Measurements from ENCODE around the gene ARMH4.

The ARMH4 gene

DNA sequence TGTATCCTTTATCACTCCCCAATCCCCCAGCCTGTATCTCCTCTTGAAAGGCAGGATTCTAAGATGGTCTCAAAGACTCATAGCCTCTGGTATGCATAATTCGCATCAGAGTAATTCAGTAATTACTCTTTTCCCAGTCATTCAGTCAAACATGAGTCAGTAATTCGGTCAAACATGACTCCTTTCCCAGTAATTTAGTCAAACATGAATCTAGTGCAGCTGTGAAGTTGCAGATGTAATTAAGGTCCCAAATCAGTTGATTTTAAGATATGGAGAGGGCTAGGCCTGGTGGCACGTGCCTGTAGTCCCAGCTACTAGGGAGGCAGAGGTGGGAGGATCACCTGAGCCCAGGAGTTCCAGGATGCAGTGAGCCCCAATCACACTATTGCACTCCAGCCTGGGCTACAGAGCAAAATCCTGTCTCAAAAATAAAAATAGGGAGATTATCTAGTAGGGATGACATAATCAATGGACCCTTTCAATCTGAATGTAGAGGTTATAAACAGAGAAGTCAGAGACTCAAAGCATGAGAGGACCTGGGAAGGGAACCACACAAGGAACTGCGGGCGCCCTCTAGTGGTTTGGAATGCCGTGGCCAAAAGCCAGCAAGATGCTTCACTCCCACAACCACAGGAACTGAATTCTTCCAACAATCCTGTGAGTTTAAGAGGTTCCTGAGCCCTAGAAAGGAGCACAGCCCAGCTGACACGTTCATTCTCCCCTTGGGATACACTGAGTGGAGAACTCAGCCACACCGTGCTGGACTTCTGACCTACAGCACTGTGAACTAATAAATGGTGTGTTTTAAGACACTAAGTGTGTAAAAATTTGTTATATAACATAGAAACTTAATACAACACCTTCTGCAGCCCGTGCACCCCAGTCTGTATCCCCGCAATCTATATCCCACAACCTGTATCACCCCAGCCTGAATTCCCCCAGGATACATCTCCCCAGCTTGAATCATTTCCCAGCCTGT lies 14.3 kb upstream of the ARMH4 start:
- DNase-seq (ENCODE audit: low read depth): peak; percentile 21
- H3K4me3 ChIP-seq (ENCODE audit: low read depth, low read length): no peak overlapping the region
- TF ChIP-seq, protein P1, sequence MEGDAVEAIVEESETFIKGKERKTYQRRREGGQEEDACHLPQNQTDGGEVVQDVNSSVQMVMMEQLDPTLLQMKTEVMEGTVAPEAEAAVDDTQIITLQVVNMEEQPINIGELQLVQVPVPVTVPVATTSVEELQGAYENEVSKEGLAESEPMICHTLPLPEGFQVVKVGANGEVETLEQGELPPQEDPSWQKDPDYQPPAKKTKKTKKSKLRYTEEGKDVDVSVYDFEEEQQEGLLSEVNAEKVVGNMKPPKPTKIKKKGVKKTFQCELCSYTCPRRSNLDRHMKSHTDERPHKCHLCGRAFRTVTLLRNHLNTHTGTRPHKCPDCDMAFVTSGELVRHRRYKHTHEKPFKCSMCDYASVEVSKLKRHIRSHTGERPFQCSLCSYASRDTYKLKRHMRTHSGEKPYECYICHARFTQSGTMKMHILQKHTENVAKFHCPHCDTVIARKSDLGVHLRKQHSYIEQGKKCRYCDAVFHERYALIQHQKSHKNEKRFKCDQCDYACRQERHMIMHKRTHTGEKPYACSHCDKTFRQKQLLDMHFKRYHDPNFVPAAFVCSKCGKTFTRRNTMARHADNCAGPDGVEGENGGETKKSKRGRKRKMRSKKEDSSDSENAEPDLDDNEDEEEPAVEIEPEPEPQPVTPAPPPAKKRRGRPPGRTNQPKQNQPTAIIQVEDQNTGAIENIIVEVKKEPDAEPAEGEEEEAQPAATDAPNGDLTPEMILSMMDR (IDR thresholded peaks at IDR 0.05; ENCODE audit: low read depth, low read length, missing control alignments): peak; percentile 95

DNA sequence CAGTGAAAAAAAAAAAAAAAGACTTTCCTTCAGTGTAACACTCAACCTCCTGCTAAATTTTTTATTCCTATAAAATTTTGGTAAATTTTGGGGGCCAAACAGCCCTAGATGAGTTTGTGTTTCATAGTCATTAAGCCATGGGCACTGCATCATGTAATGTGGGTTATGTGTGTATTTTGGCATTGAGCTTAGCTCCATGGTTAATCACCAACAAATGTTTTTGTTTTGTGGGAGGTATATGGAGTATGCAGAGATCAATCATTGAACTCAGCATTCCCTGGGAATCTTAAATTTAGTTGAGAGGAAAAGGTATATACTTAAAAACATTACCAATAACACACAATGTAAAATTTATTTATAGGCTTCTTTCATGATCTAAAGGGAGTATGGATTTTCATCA lies 8.5 kb upstream of the ARMH4 start:
- TF ChIP-seq, protein P1 (IDR thresholded peaks at IDR 0.05; ENCODE audit: low read depth, low read length, missing control alignments): no peak
- no peak for DNase-seq (ENCODE audit: low read depth)

DNA sequence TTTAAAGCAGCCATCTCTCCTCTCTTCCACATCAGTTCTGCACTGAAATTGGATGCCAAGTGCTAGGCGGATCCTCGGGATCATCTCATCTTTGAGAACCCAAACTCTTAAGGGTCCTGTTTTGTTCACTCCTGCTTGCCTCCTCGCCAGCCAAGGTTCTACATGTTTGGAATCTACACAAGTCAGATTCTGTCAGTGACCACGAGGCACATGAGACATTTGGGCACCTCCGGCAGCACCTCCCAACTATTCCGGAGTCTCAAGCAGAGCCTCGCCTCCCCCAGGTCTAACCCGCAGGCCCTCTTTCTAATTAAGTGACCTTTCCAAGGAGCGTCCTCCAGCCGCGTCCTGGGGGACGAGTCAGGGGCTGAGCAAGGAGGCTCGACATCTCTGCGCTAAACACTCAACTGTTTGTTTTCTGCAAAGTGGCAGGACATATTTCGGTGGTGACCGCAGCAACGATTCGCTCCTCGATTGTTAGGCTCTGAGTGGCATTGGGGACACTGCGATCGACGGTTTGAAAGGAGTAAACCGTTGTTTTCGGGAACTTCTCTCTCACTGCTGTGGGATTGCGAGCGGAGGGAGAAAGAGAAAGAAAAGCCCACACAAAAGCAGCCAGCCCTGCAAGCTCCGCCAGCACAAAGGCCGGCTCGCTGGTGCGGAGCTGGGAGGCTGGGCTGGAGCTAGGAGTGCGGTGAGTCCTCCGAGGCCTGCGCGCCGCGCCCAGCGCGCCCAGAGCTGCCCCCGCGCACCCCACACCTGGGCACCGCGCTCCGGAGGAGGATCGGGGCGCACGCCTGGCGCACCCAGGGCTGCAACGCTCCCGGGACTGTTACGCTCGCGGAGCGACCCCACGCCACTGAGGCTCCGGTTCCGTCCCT lies 640 bp downstream of the ARMH4 start:
- H3K4me3 ChIP-seq (ENCODE audit: low read depth, low read length): peak overlapping the region; percentile 61
- DNase-seq (ENCODE audit: low read depth): no peak
- TF ChIP-seq, protein P1 (IDR thresholded peaks at IDR 0.05; ENCODE audit: low read depth, low read length, missing control alignments): no peak

More for the DNA sequence above, 8.5 kb upstream of the ARMH4 start:
- no peak overlapping the region for H3K4me3 ChIP-seq (ENCODE audit: low read depth, low read length)

DNA sequence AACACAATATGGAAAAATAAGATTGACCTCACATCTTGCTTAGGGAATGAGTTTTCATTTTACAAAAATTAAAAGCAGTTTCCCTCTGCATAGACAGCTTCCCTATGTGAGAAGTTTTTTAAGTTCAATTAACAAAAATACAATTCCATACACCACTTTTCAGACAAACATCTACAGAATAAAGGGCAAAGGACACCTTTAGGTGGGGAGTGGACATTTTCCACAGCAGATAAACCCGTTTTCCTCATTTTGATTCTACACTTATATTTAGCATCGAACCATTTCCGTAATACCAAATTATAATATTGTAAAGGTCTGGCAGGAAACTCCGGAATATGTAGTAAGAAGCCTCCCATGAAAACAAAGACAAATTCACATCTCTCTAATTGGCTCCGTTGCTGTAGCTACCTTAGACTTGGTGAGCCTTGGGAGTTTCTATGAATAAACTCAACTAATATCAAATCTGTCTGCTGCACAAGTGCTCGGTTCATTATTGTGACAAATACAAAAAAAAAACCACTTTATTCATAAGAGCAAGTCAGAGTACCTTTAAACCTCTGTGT lies 1.7 kb downstream of the ARMH4 start:
- no peak overlapping the region for H3K4me3 ChIP-seq (ENCODE audit: low read depth, low read length)
- DNase-seq (ENCODE audit: low read depth): no peak
- TF ChIP-seq, protein P1 (IDR thresholded peaks at IDR 0.05; ENCODE audit: low read depth, low read length, missing control alignments): no peak

DNA sequence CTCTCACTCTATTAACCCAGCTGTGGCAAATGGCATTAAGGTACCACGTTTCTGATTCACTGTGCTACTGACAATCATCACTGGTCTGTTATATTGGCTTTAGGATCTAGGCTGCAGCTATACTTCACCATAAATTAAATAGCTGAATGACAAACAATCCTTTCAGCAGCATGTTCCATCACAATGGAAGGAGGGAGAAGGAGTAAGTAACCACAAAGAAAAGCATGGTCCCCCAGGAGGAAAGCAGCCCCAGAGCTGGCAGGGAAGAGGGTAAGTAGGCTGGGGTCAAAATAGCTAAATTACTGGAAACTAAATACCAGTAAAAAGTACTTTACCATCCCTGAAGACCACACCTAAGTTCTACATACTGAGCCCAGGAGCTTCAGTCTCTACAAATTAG lies 2.8 kb downstream of the ARMH4 start:
- TF ChIP-seq, protein P1 (IDR thresholded peaks at IDR 0.05; ENCODE audit: low read depth, low read length, missing control alignments): no peak
- DNase-seq (ENCODE audit: low read depth): no peak
- H3K4me3 ChIP-seq (ENCODE audit: low read depth, low read length): no peak overlapping the region

DNA sequence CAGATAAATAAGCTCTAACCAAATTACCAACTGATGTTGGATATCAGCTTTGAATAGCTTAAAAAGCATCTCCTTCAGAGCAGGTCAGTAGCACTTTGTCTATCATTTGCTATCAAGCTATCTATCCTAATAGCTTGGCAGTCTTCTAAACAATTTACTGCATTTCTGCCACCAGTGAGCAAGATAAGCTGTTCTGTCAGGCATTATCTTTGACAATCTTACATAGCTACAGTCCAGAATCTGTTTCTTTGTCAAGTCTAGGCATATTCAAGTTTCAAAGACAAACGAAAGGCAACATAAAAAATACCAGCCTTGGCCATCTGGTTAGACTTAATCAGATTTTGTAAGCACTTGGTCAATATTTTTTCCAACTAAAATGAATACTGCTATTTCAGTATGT lies 5.6 kb downstream of the ARMH4 start:
- DNase-seq (ENCODE audit: low read depth): no peak
- TF ChIP-seq, protein P1 (IDR thresholded peaks at IDR 0.05; ENCODE audit: low read depth, low read length, missing control alignments): no peak
- no peak overlapping the region for H3K4me3 ChIP-seq (ENCODE audit: low read depth, low read length)
